Astrocyte (in vitro differentiated cells and primary cell): ENCODE measurements around the gene PEMT. TPM values are rescaled to one million over a fixed set of nuclear protein-coding genes. Genes with fewer than 3 reads are reported as not detected.
A peak's percentile ranks its signal among the peaks of the same experiment; 100 is the strongest.

Source experiments
- DNase-seq: peaks from one replicate; pipeline ENCODE4 v3.0.0-alpha.2; 2010; ENCODE audit warnings: low read depth
- FAIRE-seq: peaks from 2 replicates; lab custom pipeline; 2011; peaks lifted over from hg19 to GRCh38; lab: Jason Lieb, UNC
- H2AFZ ChIP-seq: 2 replicates; pipeline ENCODE4 v1.6.0; 2012; ENCODE audit warnings: low read depth, low read length, inconsistent platforms
- H3K27ac ChIP-seq: 2 replicates; pipeline ENCODE4 v1.5.1; 2011; ENCODE audit warnings: low read depth, low read length, inconsistent platforms
- H3K27me3 ChIP-seq: 2 replicates; pipeline ENCODE4 v1.6.0; 2011; ENCODE audit warnings: low read length, inconsistent platforms; ENCODE audit not compliant: insufficient read depth
- H3K36me3 ChIP-seq: 2 replicates; pipeline ENCODE4 v1.5.1; 2011; ENCODE audit warnings: low read length, inconsistent platforms; ENCODE audit not compliant: insufficient read depth
- H3K4me1 ChIP-seq: 2 replicates; pipeline ENCODE4 v1.5.1; 2011; ENCODE audit warnings: low read length, inconsistent platforms; ENCODE audit not compliant: insufficient read depth
- H3K4me2 ChIP-seq: 2 replicates; pipeline ENCODE4 v1.6.0; 2012; ENCODE audit warnings: low read length, inconsistent platforms
- H3K4me3 ChIP-seq: 2 replicates; pipeline ENCODE4 v1.5.1; 2011; ENCODE audit warnings: low read depth, mild to moderate bottlenecking, low read length, inconsistent platforms; ENCODE audit not compliant: insufficient read depth
- H3K79me2 ChIP-seq: 2 replicates; pipeline ENCODE4 v1.6.0; 2012; ENCODE audit warnings: mild to moderate bottlenecking, low read length, inconsistent platforms; ENCODE audit not compliant: insufficient read depth
- H3K9ac ChIP-seq: 2 replicates; pipeline ENCODE4 v1.6.0; 2012; ENCODE audit warnings: mild to moderate bottlenecking, low read length, inconsistent platforms
- H3K9me3 ChIP-seq: 2 replicates; pipeline ENCODE4 v1.5.1; 2012; ENCODE audit warnings: low read depth, mild to moderate bottlenecking, low read length, inconsistent platforms; ENCODE audit not compliant: insufficient read depth
- H4K20me1 ChIP-seq: 2 replicates; pipeline ENCODE4 v1.6.0; 2012; ENCODE audit warnings: low read length, inconsistent platforms; ENCODE audit not compliant: insufficient read depth
- H3K27ac Mint-ChIP-seq: one replicate; pipeline ENCODE4 v1.8.0; 2021; ENCODE audit warnings: mild to moderate bottlenecking, mixed read lengths; ENCODE audit not compliant: unreplicated experiment
- H3K27me3 Mint-ChIP-seq: one replicate; pipeline ENCODE4 v1.8.0; 2021; ENCODE audit warnings: low read depth, mixed read lengths; ENCODE audit not compliant: unreplicated experiment
- H3K36me3 Mint-ChIP-seq: one replicate; pipeline ENCODE4 v1.8.0; 2021; ENCODE audit warnings: low read depth, mixed read lengths; ENCODE audit not compliant: unreplicated experiment
- H3K4me1 Mint-ChIP-seq: one replicate; pipeline ENCODE4 v1.8.0; 2021; ENCODE audit warnings: low read depth, mixed read lengths; ENCODE audit not compliant: unreplicated experiment
- H3K4me3 Mint-ChIP-seq: one replicate; pipeline ENCODE4 v1.8.0; 2021; ENCODE audit warnings: mild to moderate bottlenecking, moderate library complexity, mixed read lengths; ENCODE audit not compliant: unreplicated experiment
- H3K9me3 Mint-ChIP-seq: one replicate; pipeline ENCODE4 v1.8.0; 2021; ENCODE audit warnings: mild to moderate bottlenecking, mixed read lengths; ENCODE audit not compliant: unreplicated experiment
- EZH2 ChIP-seq: IDR thresholded peaks from 2 replicates; pipeline ENCODE4 v1.6.1; 2012; ENCODE audit warnings: mild to moderate bottlenecking, low read length, inconsistent platforms; ENCODE audit not compliant: insufficient read depth
- total RNA-seq: library from RNA; stranded (reverse); gene quantifications from 2 replicates; pipeline ENCODE4 v1.2.1, GENCODE V29; 2021
- TF ChIP-seq, protein P1 (sequence below): IDR thresholded peaks from 2 replicates; pipeline ENCODE4 v1.5.1; 2011; ENCODE audit warnings: low read depth, mild to moderate bottlenecking, inconsistent platforms, low read length, moderate library complexity; ENCODE audit not compliant: insufficient read depth

Gene PEMT
- total RNA-seq, 1 donor from 2014 or later: 19.5 TPM

DNA sequence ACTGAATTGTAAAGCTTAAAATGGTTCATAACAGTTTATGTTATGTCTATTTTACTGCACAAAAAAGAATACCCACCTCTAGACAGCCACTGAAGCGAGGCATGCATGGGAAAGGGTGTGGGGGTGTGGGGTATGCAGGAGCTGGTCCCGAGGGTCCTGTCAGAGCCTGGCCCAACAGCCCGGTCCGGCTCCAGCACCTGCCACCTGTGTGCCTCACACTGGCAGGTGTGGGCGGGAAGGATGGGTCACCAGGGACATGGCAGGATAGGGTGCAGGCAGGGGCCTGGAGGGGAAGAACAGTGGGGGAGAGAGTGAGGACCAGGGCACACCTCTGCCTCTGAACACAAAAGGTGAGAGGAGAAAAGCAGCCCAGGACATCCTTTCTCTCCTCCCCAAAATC is 72.6 kb downstream of the PEMT start:
- Mint-ChIP-seq H3K27me3 (peaks cover 21% of the 10 kb centered on the region), H3K4me3 (no peak overlapping the region), H3K9me3 (no peaks in the 10 kb centered on the region), H3K36me3 (peaks cover 3% of the 10 kb centered on the region), H3K4me1 (peaks cover 16% of the 10 kb centered on the region), H3K27ac (no peak overlapping the region)
- TF ChIP-seq, protein P1, sequence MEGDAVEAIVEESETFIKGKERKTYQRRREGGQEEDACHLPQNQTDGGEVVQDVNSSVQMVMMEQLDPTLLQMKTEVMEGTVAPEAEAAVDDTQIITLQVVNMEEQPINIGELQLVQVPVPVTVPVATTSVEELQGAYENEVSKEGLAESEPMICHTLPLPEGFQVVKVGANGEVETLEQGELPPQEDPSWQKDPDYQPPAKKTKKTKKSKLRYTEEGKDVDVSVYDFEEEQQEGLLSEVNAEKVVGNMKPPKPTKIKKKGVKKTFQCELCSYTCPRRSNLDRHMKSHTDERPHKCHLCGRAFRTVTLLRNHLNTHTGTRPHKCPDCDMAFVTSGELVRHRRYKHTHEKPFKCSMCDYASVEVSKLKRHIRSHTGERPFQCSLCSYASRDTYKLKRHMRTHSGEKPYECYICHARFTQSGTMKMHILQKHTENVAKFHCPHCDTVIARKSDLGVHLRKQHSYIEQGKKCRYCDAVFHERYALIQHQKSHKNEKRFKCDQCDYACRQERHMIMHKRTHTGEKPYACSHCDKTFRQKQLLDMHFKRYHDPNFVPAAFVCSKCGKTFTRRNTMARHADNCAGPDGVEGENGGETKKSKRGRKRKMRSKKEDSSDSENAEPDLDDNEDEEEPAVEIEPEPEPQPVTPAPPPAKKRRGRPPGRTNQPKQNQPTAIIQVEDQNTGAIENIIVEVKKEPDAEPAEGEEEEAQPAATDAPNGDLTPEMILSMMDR: no peak
- no peak for TF ChIP-seq EZH2
- H3K27ac ChIP-seq: no peak overlapping the region
- peaks cover 49% of the 10 kb centered on the region for H4K20me1 ChIP-seq
- FAIRE-seq (no peak), DNase-seq (no peak)
- H3K79me2 ChIP-seq: no peaks in the 10 kb centered on the region
- H3K27me3 ChIP-seq: no peaks in the 10 kb centered on the region
- H3K9ac ChIP-seq: no peak overlapping the region
- no peaks in the 10 kb centered on the region for H3K36me3 ChIP-seq
- no peaks in the 10 kb centered on the region for H3K9me3 ChIP-seq
- H3K4me1 ChIP-seq: peaks cover 19% of the 10 kb centered on the region
- H2AFZ ChIP-seq: no peak overlapping the region
- no peak overlapping the region for H3K4me3 ChIP-seq
- no peak overlapping the region for H3K4me2 ChIP-seq

DNA sequence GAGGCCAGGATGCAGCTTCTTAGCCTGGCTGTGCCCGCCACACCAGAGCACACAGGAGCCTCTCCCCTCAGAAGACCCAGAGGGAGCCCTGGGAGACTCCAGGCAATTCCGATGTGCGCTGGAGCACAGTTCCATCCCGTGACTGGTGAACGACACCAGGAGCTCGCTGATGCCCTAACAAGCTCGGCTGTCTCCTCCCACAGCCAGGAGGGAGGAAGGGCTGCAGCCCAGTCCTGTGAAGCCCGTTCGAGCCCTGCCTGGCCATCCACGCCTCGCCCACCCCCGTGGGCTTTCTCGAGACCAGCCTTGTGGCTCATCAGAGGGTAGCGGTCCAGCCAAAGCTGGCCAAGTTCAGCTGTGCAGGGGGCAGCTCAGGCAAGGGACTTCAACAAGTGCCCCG is 73.5 kb downstream of the PEMT start:
- TF ChIP-seq, protein P1: no peak
- TF ChIP-seq EZH2: no peak
- H3K27me3 ChIP-seq: no peaks in the 10 kb centered on the region
- peaks cover 47% of the 10 kb centered on the region for H4K20me1 ChIP-seq
- no peaks in the 10 kb centered on the region for H3K36me3 ChIP-seq
- H3K4me1 ChIP-seq: peaks cover 19% of the 10 kb centered on the region
- DNase-seq: no peak
- no peak overlapping the region for H3K27ac Mint-ChIP-seq
- H3K4me3 Mint-ChIP-seq: no peak overlapping the region
- peaks cover 24% of the 10 kb centered on the region for H3K27me3 Mint-ChIP-seq
- H3K9me3 ChIP-seq: no peaks in the 10 kb centered on the region
- H2AFZ ChIP-seq: no peak overlapping the region
- no peak overlapping the region for H3K27ac ChIP-seq
- no peak overlapping the region for H3K4me3 ChIP-seq
- no peaks in the 10 kb centered on the region for H3K9me3 Mint-ChIP-seq
- no peak overlapping the region for H3K9ac ChIP-seq
- peaks cover 16% of the 10 kb centered on the region for H3K4me1 Mint-ChIP-seq
- FAIRE-seq: no peak
- H3K36me3 Mint-ChIP-seq: peaks cover 3% of the 10 kb centered on the region
- no peaks in the 10 kb centered on the region for H3K79me2 ChIP-seq
- no peak overlapping the region for H3K4me2 ChIP-seq

DNA sequence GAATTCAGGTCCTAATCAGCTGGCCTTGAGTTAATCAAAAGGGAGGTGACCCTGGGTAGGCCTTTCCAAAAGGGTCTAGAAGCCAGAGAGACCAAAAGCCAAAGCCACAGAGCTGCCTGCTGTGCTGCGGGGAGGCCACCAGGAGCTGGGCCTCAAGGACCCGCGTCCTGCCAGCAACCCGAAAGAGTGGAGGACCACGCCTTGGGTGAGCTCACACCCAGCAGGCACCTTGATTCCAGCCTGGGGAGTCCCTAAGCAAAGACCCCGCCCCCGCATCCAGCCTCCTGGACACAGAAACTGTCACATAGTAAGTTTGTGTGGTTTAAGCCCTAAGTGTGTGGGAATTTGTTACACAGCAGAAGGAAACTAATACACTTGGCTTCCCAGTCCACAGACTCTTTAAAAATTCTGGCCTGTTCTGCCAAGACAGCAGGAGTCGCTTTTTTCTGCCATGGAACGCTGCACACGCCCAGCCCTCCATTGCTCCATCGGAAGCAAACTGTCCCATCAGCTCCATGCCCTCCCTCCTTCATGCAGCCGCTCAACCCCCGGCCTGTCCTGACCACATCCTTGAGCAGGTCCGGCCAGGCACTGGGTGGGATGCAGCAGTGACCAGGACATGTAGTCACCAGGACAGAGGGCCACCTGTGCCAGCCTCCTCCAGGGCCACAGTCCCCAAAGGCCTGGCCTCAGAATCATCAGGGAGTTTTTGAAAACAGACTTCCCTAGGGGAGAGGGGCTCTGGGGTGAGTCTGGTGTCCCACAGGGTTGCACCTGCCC is 74.4 kb downstream of the PEMT start:
- Mint-ChIP-seq H3K27me3 (peaks cover 21% of the 10 kb centered on the region), H3K4me3 (no peak overlapping the region), H3K27ac (no peak overlapping the region), H3K4me1 (peaks cover 16% of the 10 kb centered on the region), H3K9me3 (no peaks in the 10 kb centered on the region), H3K36me3 (peaks cover 3% of the 10 kb centered on the region)
- no peaks in the 10 kb centered on the region for H3K36me3 ChIP-seq
- H3K79me2 ChIP-seq: no peaks in the 10 kb centered on the region
- H3K27me3 ChIP-seq: no peaks in the 10 kb centered on the region
- no peak overlapping the region for H3K27ac ChIP-seq
- no peak overlapping the region for H3K4me3 ChIP-seq
- peaks cover 25% of the 10 kb centered on the region for H3K4me1 ChIP-seq
- FAIRE-seq (no peak), DNase-seq (no peak)
- H2AFZ ChIP-seq: no peak overlapping the region
- H3K9ac ChIP-seq: peak overlapping the region; percentile 38
- H3K4me2 ChIP-seq: no peak overlapping the region
- H4K20me1 ChIP-seq: peaks cover 47% of the 10 kb centered on the region
- TF ChIP-seq, protein P1: no peak
- no peaks in the 10 kb centered on the region for H3K9me3 ChIP-seq
